PC-3 (cell line): Measurements from ENCODE around the gene LTB4R.

Experiments used
- EZH2 ChIP-seq: fragments of 300-600 bp; sonication (generic); IDR thresholded peaks from one replicate; pipeline ENCODE4 v1.6.1; 2017; ENCODE audit warnings: antibody characterized with exemption, mild to moderate bottlenecking, low read length; ENCODE audit not compliant: unreplicated experiment
- TF ChIP-seq, protein P1 (sequence below): fragments of 300-600 bp; sonication (generic); conservative IDR thresholded peaks from 2 replicates; pipeline ENCODE4 v1.5.1; 2017; ENCODE audit warnings: antibody characterized with exemption, low read depth, mild to moderate bottlenecking, low read length

DNA sequence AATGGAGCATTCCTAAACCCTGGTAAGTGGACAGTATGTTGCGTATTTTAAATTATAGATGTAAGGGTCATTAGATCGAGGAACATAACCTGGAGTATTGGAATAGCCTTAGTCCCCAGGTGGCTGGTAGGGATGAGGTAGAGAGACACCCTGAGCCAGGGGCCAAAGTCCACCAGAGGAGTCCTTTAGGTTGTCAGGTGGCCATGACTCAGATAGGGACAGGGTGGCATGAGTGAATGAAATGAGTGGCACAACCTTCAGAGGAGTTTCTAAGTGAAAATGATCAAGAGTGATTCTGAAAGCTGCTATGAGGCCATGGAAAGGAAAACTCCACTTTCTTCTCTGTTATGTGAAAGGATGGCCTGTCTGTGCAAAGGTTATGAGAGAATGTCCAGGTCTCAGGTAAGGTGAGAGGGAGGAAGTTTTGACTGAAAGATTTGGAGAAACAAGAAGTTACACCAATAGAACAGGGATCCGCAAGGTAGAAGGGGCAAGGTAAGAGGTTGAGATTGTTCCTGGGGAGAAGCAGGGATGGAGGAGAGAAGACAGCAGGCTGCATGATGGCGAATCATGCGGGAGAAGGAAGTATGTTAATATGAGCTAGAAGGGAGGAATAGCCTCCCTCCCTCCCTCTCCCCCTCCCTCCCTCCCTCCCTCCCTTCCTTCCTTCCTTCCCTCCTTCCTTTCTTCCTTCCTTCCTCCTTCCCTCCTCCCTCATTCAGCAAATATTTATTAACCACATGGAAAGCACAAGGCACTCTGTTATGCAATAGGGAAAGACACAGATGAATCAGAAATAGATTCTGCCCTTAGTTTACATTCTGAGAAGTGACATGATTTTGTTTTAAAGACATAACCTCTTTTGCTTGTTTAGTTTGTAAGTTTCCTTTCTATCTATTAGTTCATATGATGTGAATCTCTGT is 42.5 kb downstream of the LTB4R start:
- TF ChIP-seq, protein P1, sequence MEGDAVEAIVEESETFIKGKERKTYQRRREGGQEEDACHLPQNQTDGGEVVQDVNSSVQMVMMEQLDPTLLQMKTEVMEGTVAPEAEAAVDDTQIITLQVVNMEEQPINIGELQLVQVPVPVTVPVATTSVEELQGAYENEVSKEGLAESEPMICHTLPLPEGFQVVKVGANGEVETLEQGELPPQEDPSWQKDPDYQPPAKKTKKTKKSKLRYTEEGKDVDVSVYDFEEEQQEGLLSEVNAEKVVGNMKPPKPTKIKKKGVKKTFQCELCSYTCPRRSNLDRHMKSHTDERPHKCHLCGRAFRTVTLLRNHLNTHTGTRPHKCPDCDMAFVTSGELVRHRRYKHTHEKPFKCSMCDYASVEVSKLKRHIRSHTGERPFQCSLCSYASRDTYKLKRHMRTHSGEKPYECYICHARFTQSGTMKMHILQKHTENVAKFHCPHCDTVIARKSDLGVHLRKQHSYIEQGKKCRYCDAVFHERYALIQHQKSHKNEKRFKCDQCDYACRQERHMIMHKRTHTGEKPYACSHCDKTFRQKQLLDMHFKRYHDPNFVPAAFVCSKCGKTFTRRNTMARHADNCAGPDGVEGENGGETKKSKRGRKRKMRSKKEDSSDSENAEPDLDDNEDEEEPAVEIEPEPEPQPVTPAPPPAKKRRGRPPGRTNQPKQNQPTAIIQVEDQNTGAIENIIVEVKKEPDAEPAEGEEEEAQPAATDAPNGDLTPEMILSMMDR, result no peak
- no peak for TF ChIP-seq EZH2
